NB4 (cell line): ENCODE data around the gene TBC1D4.
"Not testable (repeated sequence)": the region's sequence is repeated elsewhere in the genome, so short reads cannot be mapped to it uniquely, and the experiment has no call there.

Experiments
- DNase-seq: peaks from one replicate; pipeline ENCODE4 v3.0.0; 2010; ENCODE audit warnings: low read depth
- H3K4me3 ChIP-seq: one replicate; pipeline ENCODE4 v1.5.1; 2011; ENCODE audit warnings: mild to moderate bottlenecking, low read depth, low read length, moderate library complexity
- CTCF ChIP-seq: IDR thresholded peaks from one replicate; pipeline ENCODE4 v1.5.1; 2012; ENCODE audit warnings: low read depth, low read length
- MAX ChIP-seq: IDR thresholded peaks from 2 replicates; pipeline ENCODE4 v1.6.1; 2011; ENCODE audit warnings: low read depth, low read length
- MYC ChIP-seq: IDR thresholded peaks from 2 replicates; pipeline ENCODE4 v1.6.1; 2011; ENCODE audit warnings: low read depth, low read length
- POLR2A ChIP-seq: IDR thresholded peaks from 2 replicates; pipeline ENCODE4 v1.6.1; 2011; ENCODE audit warnings: mild to moderate bottlenecking; ENCODE audit not compliant: insufficient read length; ENCODE audit errors: extremely low read depth

TBC1D4 gene

DNA sequence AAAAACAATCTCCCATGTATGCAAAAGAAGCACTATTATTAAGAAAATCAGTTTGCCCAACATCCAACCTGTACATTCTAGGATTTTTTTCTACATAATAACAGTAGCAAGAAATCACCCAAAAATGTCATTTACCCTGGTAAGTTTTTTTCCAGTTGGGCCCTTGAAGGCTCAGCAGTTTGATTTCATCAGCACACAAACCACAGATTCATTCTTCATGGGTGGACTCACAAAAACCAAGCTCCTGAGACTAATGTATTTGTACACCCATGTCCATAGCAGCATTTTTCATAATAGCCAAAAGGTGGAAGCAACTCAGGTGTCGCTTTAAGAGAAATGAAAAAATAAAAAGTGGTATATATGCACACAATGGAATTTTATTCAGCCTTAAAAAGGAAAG lies 210.1 kb downstream of the TBC1D4 start:
- no peak overlapping the region for H3K4me3 ChIP-seq
- DNase-seq: no peak
- TF ChIP-seq POLR2A: no peak

GRCh38 chr13:75268481-75268880 lies 213.5 kb downstream of the TBC1D4 start:
- not testable (repeated sequence) for DNase-seq, H3K4me3 ChIP-seq

GRCh38 chr13:75264611-75265010 lies 217.4 kb downstream of the TBC1D4 start:
- H3K4me3 ChIP-seq: no peak overlapping the region

DNA sequence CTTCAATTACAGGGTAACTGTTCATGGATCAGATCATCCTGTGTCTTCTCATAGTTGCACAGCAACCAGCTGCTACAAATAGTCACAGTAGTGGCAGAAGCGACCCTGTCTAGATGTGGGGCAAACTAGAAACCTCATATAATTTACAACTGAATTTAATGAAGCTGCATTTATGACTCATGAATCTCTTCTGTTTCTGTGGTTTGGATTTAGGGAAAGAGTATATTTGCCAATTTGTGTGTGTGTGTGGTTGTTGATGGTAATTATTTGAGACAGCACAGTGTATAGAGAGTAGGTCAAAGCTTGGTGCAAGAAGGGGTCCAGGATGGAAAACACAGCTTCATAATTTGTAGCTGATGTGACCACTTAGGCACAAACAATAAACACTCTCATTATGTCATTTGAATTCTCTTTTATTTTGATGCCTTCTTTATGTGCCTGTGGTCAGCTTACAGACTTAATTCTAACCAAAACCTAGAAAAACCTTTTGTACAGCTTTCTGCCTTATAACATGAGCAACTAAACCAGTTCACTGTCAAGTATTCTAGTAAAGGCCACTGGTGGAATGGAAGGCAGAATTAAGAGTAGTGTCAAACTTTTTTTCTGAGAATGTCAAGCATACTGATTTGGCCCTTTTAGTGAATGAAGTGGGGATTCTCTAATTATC lies 218.1 kb downstream of the TBC1D4 start:
- TF ChIP-seq POLR2A (no peak), MYC (no peak), MAX (no peak), CTCF (no peak)
- DNase-seq: no peak
- H3K4me3 ChIP-seq: no peak overlapping the region

More at GRCh38 chr13:75264611-75265010, 217.4 kb downstream of the TBC1D4 start:
- no peak for DNase-seq
- TF ChIP-seq MAX (no peak), CTCF (no peak), POLR2A (no peak), MYC (no peak)

DNA sequence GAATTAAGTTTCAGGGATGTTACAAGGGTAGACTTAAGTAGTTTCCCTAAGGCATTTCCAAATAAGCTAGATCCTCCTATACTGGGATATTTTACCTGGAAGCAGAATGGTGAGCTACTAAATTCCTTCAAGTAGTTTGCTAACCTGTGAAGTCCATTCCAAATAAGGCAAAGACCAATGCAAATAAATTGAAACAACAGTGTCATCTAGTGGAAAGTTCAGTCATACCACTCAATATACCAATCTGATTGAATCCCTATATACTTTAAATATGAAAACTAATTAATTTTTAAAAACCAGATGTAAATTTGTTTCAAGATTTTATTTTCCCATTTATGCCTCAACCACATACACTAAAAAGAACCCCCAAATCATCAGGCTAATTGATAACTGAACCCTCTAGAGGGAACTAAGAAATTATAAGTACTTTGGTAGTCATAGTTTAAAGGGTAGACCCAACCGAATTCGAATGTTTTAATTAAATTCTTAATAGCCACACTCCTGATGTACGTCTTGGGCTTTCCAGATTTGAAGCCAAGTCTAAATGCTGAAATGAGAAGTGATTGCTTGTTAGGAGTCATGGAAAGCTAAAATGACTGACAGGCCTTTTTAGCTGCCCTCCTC lies 223.7 kb downstream of the TBC1D4 start:
- no peak overlapping the region for H3K4me3 ChIP-seq
- TF ChIP-seq POLR2A (no peak), MAX (no peak), CTCF (peak; percentile 33)
- DNase-seq: peak; percentile 51

GRCh38 chr13:75256922-75257321 lies 225.0 kb downstream of the TBC1D4 start:
- no peak overlapping the region for H3K4me3 ChIP-seq
- no peak for TF ChIP-seq CTCF
- no peak for TF ChIP-seq MAX
- TF ChIP-seq MYC: no peak
- TF ChIP-seq POLR2A: no peak
- DNase-seq: no peak

DNA sequence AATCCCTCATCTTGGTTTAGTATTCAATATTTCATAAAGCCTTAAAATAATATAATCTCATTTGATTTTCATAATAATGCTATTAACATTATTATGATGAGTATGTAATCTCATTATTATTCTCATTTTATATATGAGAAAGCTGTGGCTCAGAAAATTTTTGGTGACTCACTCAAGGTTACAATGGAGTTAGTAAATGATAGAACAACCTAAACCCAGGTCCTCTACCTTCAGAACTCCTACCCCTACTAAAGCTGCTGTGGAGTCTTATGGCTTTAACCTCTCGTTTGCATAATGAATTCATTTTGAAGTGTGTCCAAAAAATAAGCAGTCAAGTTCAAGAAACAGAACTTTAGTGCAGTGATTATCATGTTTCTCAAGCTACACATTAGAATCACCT lies 226.3 kb downstream of the TBC1D4 start:
- DNase-seq: no peak
- H3K4me3 ChIP-seq: no peak overlapping the region
- TF ChIP-seq POLR2A (no peak), MAX (no peak), MYC (no peak), CTCF (no peak)
